K562 (cell line): ENCODE results near the gene PCARE. TPM values are rescaled to one million over a fixed set of nuclear protein-coding genes. Genes with fewer than 3 reads are reported as not detected.

Experiments used
- ATAC-seq: fragments of 200-7000 bp; cut with Tn5 transposase; 3 replicates; pipeline ENCODE4 v1.9.1; 2020; ENCODE audit warnings: moderate library complexity
- BruUV-seq: library from RNA; stranded (reverse); fragments of 400-500 nt; replicated peaks from 2 replicates; lab custom pipeline; 2021; lab: Mats Ljungman, UMichigan
- CTCF ChIA-PET: fragments of 300-600 bp; formaldehyde crosslinking; extraction: SDS; loops from one replicate; lab custom pipeline; 2021; ENCODE audit warnings: low intra/inter-chr PET ratio; lab: Yijun Ruan, JAX
- POLR2A ChIA-PET: fragments of 300-600, 350-650 bp; sonication (Branson Sonifier 250); formaldehyde crosslinking; extraction: SDS; loops from one replicate; lab custom pipeline; 2021; ENCODE audit warnings: antibody characterized with exemption, inconsistent platforms; lab: Yijun Ruan, JAX
- DNase-seq, 4 experiments: peaks; one replicate each; pipeline versions ENCODE4 v3.0.0 to v3.0.0-alpha.2; 2011 to 2018; ENCODE audit warnings: low spot score in 3 of 4, mixed read lengths in 3 of 4; ENCODE audit errors: extremely low read depth in 1 of 4
- FAIRE-seq: peaks from 2 replicates; lab custom pipeline; 2011; peaks lifted over from hg19 to GRCh38; lab: Jason Lieb, UNC
- H2AFZ ChIP-seq: 2 replicates; pipeline ENCODE4 v1.6.0; 2011; ENCODE audit warnings: low read depth, low read length, control low read depth, inconsistent platforms
- H3K27ac ChIP-seq: fragments of 200-600 bp; 3 replicates; pipeline ENCODE4 v1.8.0; 2011; ENCODE audit warnings: low read depth, mild to moderate bottlenecking, control low read depth, inconsistent platforms, low read length, moderate library complexity, mixed read lengths; ENCODE audit errors: extremely low read depth
- H3K27me3 ChIP-seq, 2 experiments: fragments of 300-600 bp in 1 of 2; 2 replicates in 1 of 2; 3 replicates in 1 of 2; pipeline versions ENCODE4 v1.6.0 to v1.8.0; 2011; ENCODE audit warnings: inconsistent platforms in 2 of 2, low read length in 2 of 2, mild to moderate bottlenecking in 1 of 2, mixed read lengths in 1 of 2, moderate library complexity in 1 of 2; ENCODE audit not compliant: control insufficient read depth in 2 of 2, insufficient read depth in 2 of 2
- H3K36me3 ChIP-seq: fragments of 300-600 bp; 3 replicates; pipeline ENCODE4 v1.8.0; 2011; ENCODE audit warnings: mild to moderate bottlenecking, low read length, inconsistent platforms; ENCODE audit not compliant: control insufficient read depth, insufficient read depth
- H3K4me1 ChIP-seq, 2 experiments: fragments of 200-600 bp in 1 of 2; replicated peaks in 1 of 2; 2 replicates in 1 of 2; 3 replicates in 1 of 2; pipeline versions ENCODE4 v1.5.1 to v1.8.0; 2011; ENCODE audit warnings: inconsistent platforms in 2 of 2, low read length in 2 of 2, mild to moderate bottlenecking in 1 of 2, mixed read lengths in 1 of 2, moderate library complexity in 1 of 2; ENCODE audit not compliant: control insufficient read depth in 2 of 2, insufficient read depth in 2 of 2
- H3K4me2 ChIP-seq: 2 replicates; pipeline ENCODE4 v1.6.1; 2011; ENCODE audit warnings: low read length, control low read depth, inconsistent platforms, mixed read lengths; ENCODE audit not compliant: insufficient read depth
- H3K4me3 ChIP-seq: fragments of 200-600 bp; sonication (generic), shearing (Covaris generic); 2 replicates; pipeline ENCODE4 v1.5.1; 2016; ENCODE audit warnings: control low read depth, inconsistent platforms
- H3K79me2 ChIP-seq: fragments of 200-600 bp; 3 replicates; pipeline ENCODE4 v1.8.0; 2011; ENCODE audit warnings: low read length, inconsistent platforms; ENCODE audit not compliant: control insufficient read depth, insufficient read depth
- H3K9ac ChIP-seq, 2 experiments: 2 replicates each; pipeline versions ENCODE4 v1.6.0 to v1.6.1; 2011; ENCODE audit warnings: low read depth in 2 of 2, low read length in 2 of 2, control low read depth in 1 of 2, inconsistent platforms in 1 of 2, mild to moderate bottlenecking in 1 of 2, mixed read lengths in 1 of 2; ENCODE audit not compliant: insufficient read depth in 1 of 2
- H3K9me1 ChIP-seq: one replicate; pipeline ENCODE4 v1.6.0; 2011; ENCODE audit warnings: inconsistent platforms, mild to moderate bottlenecking, low read length, moderate library complexity; ENCODE audit not compliant: control insufficient read depth, insufficient read depth
- H3K9me3 ChIP-seq: replicated peaks from 2 replicates; pipeline ENCODE4 v1.5.1; 2011; ENCODE audit warnings: low read depth, low read length, inconsistent platforms; ENCODE audit not compliant: control insufficient read depth, insufficient read depth
- H4K20me1 ChIP-seq: replicated peaks from 2 replicates; pipeline ENCODE4 v1.6.1; 2011; ENCODE audit warnings: low read length, inconsistent platforms, mixed read lengths; ENCODE audit not compliant: control insufficient read depth, insufficient read depth
- RAD21 ChIP-seq, 2 experiments: fragments of 250-450 bp in 1 of 2; fragments of 450-650 bp in 1 of 2; sonication (Bioruptor Pico) in 1 of 2; formaldehyde crosslinking in 1 of 2; IDR thresholded peaks in 1 of 2; conservative IDR thresholded peaks in 1 of 2; 2 replicates each; pipeline versions ENCODE4 v1.4.0 to v1.8.0; 2020 to 2022; ENCODE audit warnings: mild to moderate bottlenecking in 2 of 2, moderate library complexity in 1 of 2
- TEAD4 ChIP-seq, 2 experiments: sonication (generic) in 1 of 2; formaldehyde crosslinking in 1 of 2; IDR thresholded peaks; 2 replicates each; pipeline versions ENCODE4 v1.6.1 to v1.8.0; 2012 to 2022; ENCODE audit warnings: borderline replicate concordance in 1 of 2, inconsistent platforms in 1 of 2, low read length in 1 of 2, mild to moderate bottlenecking in 1 of 2, missing genetic modification reagents in 1 of 2
- WGBS: fragments of 100-300 bp; shearing (Covaris generic); methylation state at CpG from one replicate; pipeline ENCODE4 v1.1.6; 2016; ENCODE audit warnings: low coverage, mixed read lengths; ENCODE audit not compliant: insufficient coverage; ENCODE audit errors: missing lambda C conversion rate; 5-methylcytosine and 5-hydroxymethylcytosine counted together
- in situ Hi-C: fragments of 300-500 bp; cut with MboI; formaldehyde crosslinking; loops from 4 replicates; pipeline ENCODE4 v1.15.0; 2018; ENCODE audit warnings: inconsistent platforms, mixed read lengths
- intact Hi-C: fragments of 100-400 bp; cut with micrococcal nuclease; formaldehyde crosslinking; loops from 2 replicates; pipeline ENCODE4 v1.14.2; 2022
- polyA plus RNA-seq, 8 experiments: library from polyadenylated mRNA; depleted of rRNA in 4 of 8; stranded (reverse) in 5 of 8; unstranded in 3 of 8; fragments of >200 nt; fragmentation: Nextera tagmentation in 2 of 8; fragmentation: Illumina TruSeq in 1 of 8; extraction: Ambion mirVana in 2 of 8; extraction: Trizol in 1 of 8; gene quantifications; 2 replicates each; pipeline versions ENCODE4 v1.2.1 to v1.2.3, GENCODE V29; 2011 to 2014; ENCODE audit warnings: inconsistent platforms in 1 of 8, missing spikeins in 1 of 8
- total RNA-seq, 7 experiments: library from RNA; depleted of rRNA in 6 of 7; stranded (reverse); fragments of >200 nt in 6 of 7; fragmentation: Illumina TruSeq in 2 of 7; extraction: Trizol in 2 of 7; gene quantifications; 2 replicates each; pipeline versions ENCODE4 v1.2.1 to v1.2.3, GENCODE V29; 2011 to 2021; ENCODE audit warnings: low replicate concordance in 1 of 7
- TF ChIP-seq, protein P1 (sequence below): sonication (generic); formaldehyde crosslinking; IDR thresholded peaks from 2 replicates; pipeline ENCODE4 v1.8.0; 2023; ENCODE audit warnings: mild to moderate bottlenecking, missing genetic modification reagents
- TF ChIP-seq, protein P2 (sequence below): fragments of 450-650 bp; IDR thresholded peaks from one replicate; pipeline ENCODE4 v1.6.1; 2018; ENCODE audit warnings: mild to moderate bottlenecking, moderate library complexity; ENCODE audit not compliant: partially characterized antibody

The PCARE gene
- total and polyA plus RNA-seq, 9 of the 15 experiments (the other 6 are each of a cell fraction or from before 2014, with no cell fraction given), result not detected

DNA sequence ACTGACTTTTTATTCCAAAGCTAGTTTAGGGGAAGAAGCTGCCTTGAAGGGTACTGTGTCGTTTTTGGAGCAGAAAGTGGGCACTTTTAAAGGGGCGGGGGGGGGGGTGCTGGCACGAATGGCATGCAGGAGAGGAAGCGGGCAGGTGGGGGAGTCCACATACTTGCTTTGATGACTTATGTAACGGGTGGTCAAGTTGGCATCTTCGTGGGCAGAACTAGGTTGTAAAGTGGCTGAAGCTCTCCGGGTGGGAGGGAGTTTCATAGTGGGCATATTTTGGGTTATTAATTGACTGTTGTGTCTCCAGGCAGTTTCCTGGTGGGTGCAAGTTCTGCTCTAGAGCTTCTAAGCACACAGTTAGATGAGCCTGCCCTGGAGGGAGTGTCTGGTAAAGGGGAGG is 19.9 kb downstream of the PCARE start (continued):
- TF ChIP-seq, protein P1, sequence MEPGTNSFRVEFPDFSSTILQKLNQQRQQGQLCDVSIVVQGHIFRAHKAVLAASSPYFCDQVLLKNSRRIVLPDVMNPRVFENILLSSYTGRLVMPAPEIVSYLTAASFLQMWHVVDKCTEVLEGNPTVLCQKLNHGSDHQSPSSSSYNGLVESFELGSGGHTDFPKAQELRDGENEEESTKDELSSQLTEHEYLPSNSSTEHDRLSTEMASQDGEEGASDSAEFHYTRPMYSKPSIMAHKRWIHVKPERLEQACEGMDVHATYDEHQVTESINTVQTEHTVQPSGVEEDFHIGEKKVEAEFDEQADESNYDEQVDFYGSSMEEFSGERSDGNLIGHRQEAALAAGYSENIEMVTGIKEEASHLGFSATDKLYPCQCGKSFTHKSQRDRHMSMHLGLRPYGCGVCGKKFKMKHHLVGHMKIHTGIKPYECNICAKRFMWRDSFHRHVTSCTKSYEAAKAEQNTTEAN (CRISPR knock-in tag), result no peak

DNA sequence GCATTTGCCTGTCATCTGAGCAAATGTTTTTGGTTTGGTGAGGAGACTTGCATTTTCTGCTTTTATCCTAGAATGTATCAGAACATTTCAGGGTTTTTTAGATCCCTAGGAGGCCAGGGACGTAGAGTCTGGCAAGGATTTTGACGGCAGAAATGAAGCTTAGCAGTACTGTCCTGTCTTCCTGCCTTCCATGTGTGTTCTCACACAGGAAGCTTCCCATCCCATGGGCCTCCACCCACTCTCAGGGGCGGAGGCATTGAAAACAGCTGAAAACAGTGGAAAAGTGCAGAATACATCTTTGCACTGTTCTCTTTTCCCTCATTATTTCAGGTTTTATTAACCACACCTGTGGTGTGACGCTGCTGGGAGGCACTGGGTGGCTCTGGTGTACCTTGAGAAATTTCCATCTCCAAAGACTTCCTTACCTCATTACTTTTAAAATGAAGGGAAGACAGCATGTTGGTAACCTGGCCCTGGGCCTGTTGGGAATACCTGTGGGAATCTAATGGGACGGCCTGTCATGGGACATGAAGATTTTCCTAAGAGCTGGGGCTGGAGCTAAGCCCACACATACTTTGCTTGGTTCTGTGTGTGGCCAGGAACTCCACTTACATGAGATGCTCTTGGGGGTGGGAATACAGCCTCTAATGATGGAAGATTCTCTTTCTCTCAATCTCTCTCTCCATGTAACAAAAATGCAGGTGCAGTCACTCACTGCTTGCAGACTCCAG is 20.5 kb downstream of the PCARE start:
- Histone ChIP-seq H3K4me2 (no peak overlapping the region), H3K9me3 (no peaks in the 10 kb centered on the region), H3K79me2 (no peaks in the 10 kb centered on the region), H3K9ac (no peak overlapping the region), H3K4me3 (no peak overlapping the region), H3K27me3 (peaks cover 11 to 47% of the 10 kb centered on the region in 2 experiments), H4K20me1 (no peaks in the 10 kb centered on the region; the same call in 1 of the 2 replicates), H3K9me1 (no peaks in the 10 kb centered on the region), H3K27ac (no peak overlapping the region), H3K36me3 (no peaks in the 10 kb centered on the region), H2AFZ (no peak overlapping the region), H3K4me1 (peaks cover 0 to 3% of the 10 kb centered on the region in 2 experiments; a peak in 1 of 5 replicates)
- FAIRE-seq, result no peak
- 2% methylated on average over 5 of the region's 5 CpGs for WGBS
- CTCF ChIA-PET, result no interaction called here
- TF ChIP-seq RAD21 (CRISPR knock-in tag; conservative IDR thresholded peaks at IDR 0.05 in 1 of 2, IDR thresholded peaks at IDR 0.05 in 1 of 2) (no peak), TEAD4 (IDR thresholded peaks at IDR 0.05; ENCODE audit: low read length) (no peak), TEAD4 (CRISPR knock-in tag; IDR thresholded peaks at IDR 0.05; ENCODE audit: borderline replicate concordance) (no peak)
- TF ChIP-seq, protein P2, sequence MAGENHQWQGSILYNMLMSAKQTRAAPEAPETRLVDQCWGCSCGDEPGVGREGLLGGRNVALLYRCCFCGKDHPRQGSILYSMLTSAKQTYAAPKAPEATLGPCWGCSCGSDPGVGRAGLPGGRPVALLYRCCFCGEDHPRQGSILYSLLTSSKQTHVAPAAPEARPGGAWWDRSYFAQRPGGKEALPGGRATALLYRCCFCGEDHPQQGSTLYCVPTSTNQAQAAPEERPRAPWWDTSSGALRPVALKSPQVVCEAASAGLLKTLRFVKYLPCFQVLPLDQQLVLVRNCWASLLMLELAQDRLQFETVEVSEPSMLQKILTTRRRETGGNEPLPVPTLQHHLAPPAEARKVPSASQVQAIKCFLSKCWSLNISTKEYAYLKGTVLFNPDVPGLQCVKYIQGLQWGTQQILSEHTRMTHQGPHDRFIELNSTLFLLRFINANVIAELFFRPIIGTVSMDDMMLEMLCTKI, result no peak
- intact Hi-C loops (no loop called here), in situ Hi-C loops (no loop called here)
- POLR2A ChIA-PET, result interaction anchor here (1.0 to 1.5 kb wide), 2 partner anchors 10 to 75 kb away, joined by 4 to 5 read pairs; no protein-coding TSS in a partner anchor
- no peak for ATAC-seq
- BruUV-seq, result no TSS peak
- DNase-seq, result no peak
